PC-9 (cell line): ENCODE measurements around the gene ZSWIM4.
A peak's percentile ranks its signal among the peaks of the same experiment; 100 is the strongest.

Source experiments
- CTCF ChIP-seq: fragments of 200-600 bp; sonication (generic); conservative IDR thresholded peaks from 2 replicates; pipeline ENCODE4 v1.6.1; 2017; ENCODE audit warnings: mixed run types, antibody characterized with exemption, mild to moderate bottlenecking, moderate library complexity
- EZH2 ChIP-seq: fragments of 200-600 bp; sonication (generic); IDR thresholded peaks from 2 replicates; pipeline ENCODE4 v1.8.0; 2017; ENCODE audit warnings: antibody characterized with exemption, low read depth

GRCh38 chr19:13761423-13761822 lies 33.8 kb upstream of the ZSWIM4 start:
- TF ChIP-seq CTCF (0 out of 2 replicates have a peak, but pooled peaks have one; percentile 35), EZH2 (no peak)
